ENCODE data around the gene MAN1C1.

The MAN1C1 gene

DNA sequence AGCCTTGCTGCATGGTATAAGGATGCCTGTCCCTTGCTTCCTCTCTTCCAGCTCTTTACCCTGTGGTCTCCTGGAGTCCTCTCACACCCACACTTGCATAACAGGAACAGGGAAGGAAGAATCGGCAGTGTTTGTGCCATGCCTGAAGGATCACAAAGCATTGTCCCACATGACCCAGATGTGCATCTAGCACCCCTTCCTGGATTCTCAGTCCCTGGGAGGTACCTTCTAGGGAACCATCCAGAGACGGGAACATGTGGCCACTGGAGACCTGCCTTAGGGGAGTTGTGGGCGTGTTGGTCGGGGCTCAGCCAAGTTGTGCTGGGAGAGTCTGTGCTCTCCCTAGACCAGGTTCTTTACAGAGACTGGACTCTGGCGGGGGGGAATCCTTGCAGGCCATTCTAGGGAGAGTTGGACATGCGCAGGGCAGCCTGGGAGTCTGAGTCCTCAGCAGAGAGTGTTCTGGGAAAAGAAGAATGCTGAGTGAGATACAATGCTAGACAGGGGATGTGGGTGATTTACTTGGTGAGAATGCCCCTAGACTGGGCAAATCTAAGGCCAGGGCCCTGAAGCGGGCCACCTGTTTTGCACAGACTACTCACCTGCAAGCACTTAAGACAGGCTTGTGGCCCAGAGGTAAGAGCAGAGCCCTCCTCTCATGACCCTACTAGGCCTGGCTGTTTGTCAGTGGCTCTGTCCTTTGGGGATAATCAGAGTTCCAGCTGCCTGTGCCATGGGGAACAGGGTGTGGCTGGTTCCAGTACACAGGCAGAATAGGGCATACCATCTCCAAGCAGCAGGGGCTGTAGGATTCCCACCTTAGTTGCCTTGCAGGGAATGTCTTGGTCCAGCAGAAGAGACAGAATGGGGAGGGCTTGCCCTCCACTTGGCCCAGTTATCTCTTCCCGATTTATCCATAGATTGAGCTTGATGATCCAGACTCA lies 89.8 kb downstream of the MAN1C1 start:
- ATAC-seq (ENCODE audit: insufficient read depth, low read depth): no peak

GRCh38 chr1:25707280-25708016 lies 90.9 kb downstream of the MAN1C1 start:
- no peak for TF ChIP-seq EZH2 (IDR thresholded peaks at IDR 0.05; ENCODE audit: borderline replicate concordance, low read depth, low read length, severe bottlenecking)
- TF ChIP-seq, protein P1, sequence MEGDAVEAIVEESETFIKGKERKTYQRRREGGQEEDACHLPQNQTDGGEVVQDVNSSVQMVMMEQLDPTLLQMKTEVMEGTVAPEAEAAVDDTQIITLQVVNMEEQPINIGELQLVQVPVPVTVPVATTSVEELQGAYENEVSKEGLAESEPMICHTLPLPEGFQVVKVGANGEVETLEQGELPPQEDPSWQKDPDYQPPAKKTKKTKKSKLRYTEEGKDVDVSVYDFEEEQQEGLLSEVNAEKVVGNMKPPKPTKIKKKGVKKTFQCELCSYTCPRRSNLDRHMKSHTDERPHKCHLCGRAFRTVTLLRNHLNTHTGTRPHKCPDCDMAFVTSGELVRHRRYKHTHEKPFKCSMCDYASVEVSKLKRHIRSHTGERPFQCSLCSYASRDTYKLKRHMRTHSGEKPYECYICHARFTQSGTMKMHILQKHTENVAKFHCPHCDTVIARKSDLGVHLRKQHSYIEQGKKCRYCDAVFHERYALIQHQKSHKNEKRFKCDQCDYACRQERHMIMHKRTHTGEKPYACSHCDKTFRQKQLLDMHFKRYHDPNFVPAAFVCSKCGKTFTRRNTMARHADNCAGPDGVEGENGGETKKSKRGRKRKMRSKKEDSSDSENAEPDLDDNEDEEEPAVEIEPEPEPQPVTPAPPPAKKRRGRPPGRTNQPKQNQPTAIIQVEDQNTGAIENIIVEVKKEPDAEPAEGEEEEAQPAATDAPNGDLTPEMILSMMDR (IDR thresholded peaks at IDR 0.05; ENCODE audit: borderline replicate concordance, extremely low read depth, low read length, poor library complexity, severe bottlenecking): no peak
- no peak for DNase-seq
- H3K4me2 ChIP-seq (ENCODE audit: insufficient read depth, low read length): no peak overlapping the region
- H2AFZ ChIP-seq (ENCODE audit: low read depth, low read length): no peak overlapping the region
- no peaks in the 10 kb centered on the region for H3K9me3 ChIP-seq (ENCODE audit: insufficient read depth, low read length, severe bottlenecking)
- no peak overlapping the region for H3K27ac ChIP-seq (ENCODE audit: low read length)
- no peak overlapping the region for H3K9ac ChIP-seq (ENCODE audit: low read depth, low read length)
- ATAC-seq (ENCODE audit: insufficient read depth, low read depth): no peak
- no peak overlapping the region for H3K4me3 ChIP-seq (ENCODE audit: low read depth in 1 of 2, low read length in 2 of 2)
- H3K36me3 ChIP-seq (ENCODE audit: insufficient read depth, low read length): no peaks in the 10 kb centered on the region
- H3K79me2 ChIP-seq (ENCODE audit: insufficient read depth, low read length): no peaks in the 10 kb centered on the region
- H3K27me3 ChIP-seq (ENCODE audit: insufficient read depth, low read length, poor library complexity): peaks cover 28% of the 10 kb centered on the region
- H4K20me1 ChIP-seq (ENCODE audit: insufficient read depth, low read length): peaks cover 10% of the 10 kb centered on the region; the same call in 1 of the 2 replicates
- H3K4me1 ChIP-seq (ENCODE audit: insufficient read depth, low read length): peaks cover 18% of the 10 kb centered on the region

More for the DNA sequence above, 89.8 kb downstream of the MAN1C1 start:
- Histone ChIP-seq H3K27ac (ENCODE audit: low read length) (no peak overlapping the region), H3K4me2 (ENCODE audit: insufficient read depth, low read length) (no peak overlapping the region), H3K27me3 (ENCODE audit: insufficient read depth, low read length, poor library complexity) (peaks cover 31% of the 10 kb centered on the region), H3K4me1 (ENCODE audit: insufficient read depth, low read length) (peaks cover 14% of the 10 kb centered on the region), H3K36me3 (ENCODE audit: insufficient read depth, low read length) (no peaks in the 10 kb centered on the region), H3K9ac (ENCODE audit: low read depth, low read length) (no peak overlapping the region), H3K4me3 (ENCODE audit: low read depth in 1 of 2, low read length in 2 of 2) (no peak overlapping the region), H2AFZ (ENCODE audit: low read depth, low read length) (no peak overlapping the region), H4K20me1 (ENCODE audit: insufficient read depth, low read length) (peaks cover 10% of the 10 kb centered on the region; the same call in 1 of the 2 replicates), H3K79me2 (ENCODE audit: insufficient read depth, low read length) (no peaks in the 10 kb centered on the region), H3K9me3 (ENCODE audit: insufficient read depth, low read length, severe bottlenecking) (no peaks in the 10 kb centered on the region)
- no peak for DNase-seq
- TF ChIP-seq EZH2 (IDR thresholded peaks at IDR 0.05; ENCODE audit: borderline replicate concordance, low read depth, low read length, severe bottlenecking): no peak
- TF ChIP-seq, protein P1 (IDR thresholded peaks at IDR 0.05; ENCODE audit: borderline replicate concordance, extremely low read depth, low read length, poor library complexity, severe bottlenecking): no peak

DNA sequence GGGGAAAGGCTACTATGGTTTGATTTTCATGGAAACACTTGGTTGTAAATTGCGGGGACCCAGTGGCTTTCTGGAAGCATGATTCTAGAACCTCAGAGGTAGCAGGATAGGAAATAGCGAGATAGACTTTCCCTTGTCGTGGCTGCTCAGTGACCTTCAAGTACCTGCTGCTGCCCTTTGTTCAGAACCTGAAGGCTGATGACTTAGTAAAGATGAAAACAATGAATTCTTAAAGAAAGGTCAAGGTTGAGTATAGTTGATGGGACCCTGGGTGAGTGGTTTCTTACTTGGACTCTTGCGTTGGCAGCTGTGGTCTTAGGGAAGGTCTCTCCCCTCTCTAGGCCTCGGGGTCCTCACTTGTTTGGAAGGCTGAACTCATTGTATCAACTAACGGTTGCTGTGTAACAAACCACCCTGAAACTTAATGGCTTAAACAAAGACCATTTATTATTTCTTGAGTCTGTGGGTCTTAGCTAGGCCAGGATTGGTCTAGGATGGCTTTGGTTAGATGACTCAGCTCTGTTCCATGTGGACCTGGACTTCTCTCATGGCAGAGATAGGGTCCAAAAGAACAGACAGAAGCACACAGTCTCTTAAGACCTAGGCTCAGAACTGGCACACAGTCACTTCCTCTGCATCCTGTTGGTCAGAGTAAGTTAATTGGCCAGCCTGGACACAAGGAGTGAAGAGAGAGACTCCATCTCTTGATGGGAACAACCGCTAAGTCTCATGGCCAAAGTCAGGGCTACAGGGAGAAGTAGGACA lies 94.2 kb downstream of the MAN1C1 start:
- Histone ChIP-seq H3K27ac (ENCODE audit: low read length) (no peak overlapping the region), H3K27me3 (ENCODE audit: insufficient read depth, low read length, poor library complexity) (peaks cover 14% of the 10 kb centered on the region), H4K20me1 (ENCODE audit: insufficient read depth, low read length) (peaks cover 5% of the 10 kb centered on the region; the same call in 1 of the 2 replicates), H2AFZ (ENCODE audit: low read depth, low read length) (no peak overlapping the region), H3K36me3 (ENCODE audit: insufficient read depth, low read length) (no peaks in the 10 kb centered on the region), H3K4me3 (ENCODE audit: low read depth in 1 of 2, low read length in 2 of 2) (no peak overlapping the region), H3K4me1 (ENCODE audit: insufficient read depth, low read length) (0 out of 2 replicates have a peak, but pooled peaks cover 4% of the 10 kb centered on the region), H3K79me2 (ENCODE audit: insufficient read depth, low read length) (no peaks in the 10 kb centered on the region), H3K9me3 (ENCODE audit: insufficient read depth, low read length, severe bottlenecking) (no peaks in the 10 kb centered on the region), H3K4me2 (ENCODE audit: insufficient read depth, low read length) (no peak overlapping the region), H3K9ac (ENCODE audit: low read depth, low read length) (no peak overlapping the region)
- no peak for DNase-seq
- no peak for ATAC-seq (ENCODE audit: insufficient read depth, low read depth)
- TF ChIP-seq, protein P1 (IDR thresholded peaks at IDR 0.05; ENCODE audit: borderline replicate concordance, extremely low read depth, low read length, poor library complexity, severe bottlenecking): no peak
- no peak for TF ChIP-seq EZH2 (IDR thresholded peaks at IDR 0.05; ENCODE audit: borderline replicate concordance, low read depth, low read length, severe bottlenecking)
